H9 (cell line): Measurements from ENCODE around the gene LRRC36. TPM values are rescaled to one million over a fixed set of nuclear protein-coding genes. Genes with fewer than 3 reads are reported as not detected.
"Not testable (repeated sequence)": the region's sequence is repeated elsewhere in the genome, so short reads cannot be mapped to it uniquely, and the experiment has no call there.

Experiments
- DNase-seq: peaks from one replicate; pipeline ENCODE4 v3.0.0-alpha.2; 2017
- H2AFZ ChIP-seq: one replicate; pipeline ENCODE4 v1.6.1; 2013; ENCODE audit warnings: mild to moderate bottlenecking, low read length, control low read depth, moderate library complexity
- H2AK5ac ChIP-seq: 2 replicates; pipeline ENCODE4 v1.6.1; 2013; ENCODE audit warnings: low read length, control low read depth, mixed read lengths; ENCODE audit not compliant: insufficient read length
- H2BK120ac ChIP-seq: one replicate; pipeline ENCODE4 v1.6.1; 2013; ENCODE audit warnings: low read depth, mild to moderate bottlenecking, low read length, control low read depth, inconsistent platforms; ENCODE audit not compliant: poor library complexity, severe bottlenecking
- H2BK12ac ChIP-seq: 2 replicates; pipeline ENCODE4 v1.6.1; 2013; ENCODE audit warnings: low read length, control low read depth, mixed read lengths, low read depth; ENCODE audit not compliant: insufficient read length
- H2BK15ac ChIP-seq: 2 replicates; pipeline ENCODE4 v1.6.1; 2013; ENCODE audit warnings: low read depth, low read length, control low read depth
- H2BK20ac ChIP-seq: one replicate; pipeline ENCODE4 v1.6.1; 2013; ENCODE audit warnings: low read depth, mild to moderate bottlenecking, low read length, control low read depth, inconsistent platforms; ENCODE audit not compliant: poor library complexity, severe bottlenecking
- H2BK5ac ChIP-seq: 2 replicates; pipeline ENCODE4 v1.6.1; 2013; ENCODE audit warnings: low read length, control low read depth, mixed read lengths; ENCODE audit not compliant: insufficient read length
- H3K14ac ChIP-seq: 2 replicates; pipeline ENCODE4 v1.6.1; 2013; ENCODE audit warnings: low read length, control low read depth; ENCODE audit not compliant: insufficient read depth
- H3K18ac ChIP-seq: 2 replicates; pipeline ENCODE4 v1.6.1; 2013; ENCODE audit warnings: low read depth, mild to moderate bottlenecking, mixed read lengths, low read length, control low read depth; ENCODE audit not compliant: insufficient read length
- H3K23ac ChIP-seq: 2 replicates; pipeline ENCODE4 v1.6.1; 2013; ENCODE audit warnings: low read length, control low read depth, mixed read lengths, low read depth; ENCODE audit not compliant: insufficient read length
- H3K23me2 ChIP-seq: 2 replicates; pipeline ENCODE4 v1.6.1; 2013; ENCODE audit warnings: low read depth, mild to moderate bottlenecking, mixed read lengths, low read length, control low read depth; ENCODE audit not compliant: insufficient read length, poor library complexity, severe bottlenecking
- H3K27ac ChIP-seq: 2 replicates; pipeline ENCODE4 v1.5.1; 2013; ENCODE audit warnings: low read length, control low read depth, mixed read lengths, low read depth; ENCODE audit not compliant: insufficient read length
- H3K27me3 ChIP-seq: 2 replicates; pipeline ENCODE4 v1.6.1; 2013; ENCODE audit warnings: low read length, control low read depth, inconsistent platforms; ENCODE audit not compliant: insufficient read depth
- H3K4ac ChIP-seq: 2 replicates; pipeline ENCODE4 v1.6.1; 2013; ENCODE audit warnings: low read depth, mild to moderate bottlenecking, control low read depth, inconsistent platforms, low read length, moderate library complexity
- H3K4me1 ChIP-seq: 2 replicates; pipeline ENCODE4 v1.6.1; 2013; ENCODE audit warnings: low read length, control low read depth, inconsistent platforms; ENCODE audit not compliant: insufficient read depth
- H3K4me2 ChIP-seq: 2 replicates; pipeline ENCODE4 v1.6.1; 2013; ENCODE audit warnings: low read length, control low read depth, mixed read lengths; ENCODE audit not compliant: insufficient read length, insufficient read depth
- H3K56ac ChIP-seq: 2 replicates; pipeline ENCODE4 v1.6.1; 2013; ENCODE audit warnings: low read depth, mild to moderate bottlenecking, mixed read lengths, low read length, control low read depth; ENCODE audit not compliant: insufficient read length
- H3K79me1 ChIP-seq: 2 replicates; pipeline ENCODE4 v1.6.1; 2013; ENCODE audit warnings: low read depth, mild to moderate bottlenecking, moderate library complexity, low read length, control low read depth, inconsistent platforms; ENCODE audit not compliant: insufficient read depth, poor library complexity, severe bottlenecking
- H3K79me2 ChIP-seq: 2 replicates; pipeline ENCODE4 v1.6.1; 2013; ENCODE audit warnings: low read length, control low read depth, inconsistent platforms; ENCODE audit not compliant: insufficient read depth
- H3K9ac ChIP-seq: 2 replicates; pipeline ENCODE4 v1.6.1; 2013; ENCODE audit warnings: low read length, control low read depth, mixed read lengths; ENCODE audit not compliant: insufficient read length; ENCODE audit errors: extremely low read depth
- H3K9me3 ChIP-seq: one replicate; pipeline ENCODE4 v1.6.1; 2013; ENCODE audit warnings: low read depth, low read length, inconsistent platforms; ENCODE audit not compliant: control insufficient read depth
- H3T11ph ChIP-seq: one replicate; pipeline ENCODE4 v1.6.1; 2013; ENCODE audit warnings: mild to moderate bottlenecking, low read length, control low read depth, inconsistent platforms
- H4K20me1 ChIP-seq: one replicate; pipeline ENCODE4 v1.6.1; 2013; ENCODE audit not compliant: control insufficient read depth, insufficient read length, insufficient read depth
- H4K5ac ChIP-seq: 2 replicates; pipeline ENCODE4 v1.6.1; 2013; ENCODE audit warnings: low read depth, mild to moderate bottlenecking, mixed read lengths, low read length, control low read depth; ENCODE audit not compliant: insufficient read length
- H4K8ac ChIP-seq: replicated peaks from 2 replicates; pipeline ENCODE4 v1.6.1; 2013; ENCODE audit warnings: low read length, control low read depth, mixed read lengths, low read depth; ENCODE audit not compliant: insufficient read length
- H4K91ac ChIP-seq: 2 replicates; pipeline ENCODE4 v1.6.1; 2013; ENCODE audit warnings: low read depth, mild to moderate bottlenecking, moderate library complexity, mixed read lengths, low read length, control low read depth; ENCODE audit not compliant: insufficient read length
- H3K27ac Mint-ChIP-seq, 3 experiments: 2 replicates in 2 of 3; 3 replicates in 1 of 3; pipeline ENCODE4 v1.8.0; 2020 to 2021; ENCODE audit warnings: mixed read lengths in 3 of 3, mild to moderate bottlenecking in 1 of 3, moderate library complexity in 1 of 3
- H3K27me3 Mint-ChIP-seq: 2 replicates; pipeline ENCODE4 v1.8.0; 2021; ENCODE audit warnings: low read depth, mild to moderate bottlenecking, moderate library complexity, mixed read lengths
- H3K36me3 Mint-ChIP-seq, 3 experiments: 2 replicates in 2 of 3; 3 replicates in 1 of 3; pipeline ENCODE4 v1.8.0; 2020 to 2021; ENCODE audit warnings: low read depth in 3 of 3, mixed read lengths in 3 of 3; ENCODE audit not compliant: insufficient read depth in 1 of 3
- H3K4me1 Mint-ChIP-seq, 2 experiments: 2 replicates each; pipeline ENCODE4 v1.8.0; 2020; ENCODE audit warnings: mixed read lengths in 2 of 2
- H3K4me3 Mint-ChIP-seq, 2 experiments: 2 replicates in 1 of 2; 3 replicates in 1 of 2; pipeline ENCODE4 v1.8.0; 2020 to 2021; ENCODE audit warnings: mild to moderate bottlenecking in 2 of 2, mixed read lengths in 2 of 2, moderate library complexity in 1 of 2
- H3K9me3 Mint-ChIP-seq, 2 experiments: 2 replicates in 1 of 2; 3 replicates in 1 of 2; pipeline ENCODE4 v1.8.0; 2020; ENCODE audit warnings: mild to moderate bottlenecking in 2 of 2, mixed read lengths in 2 of 2, moderate library complexity in 1 of 2
- CTCF ChIP-seq: fragments of 200-600 bp; sonication (generic); conservative IDR thresholded peaks from 3 replicates; pipeline ENCODE4 v1.8.0; 2021; ENCODE audit warnings: antibody characterized with exemption, mild to moderate bottlenecking
- WGBS: extraction: QIAGEN DNeasy Blood & Tissue Kit; methylation state at CpG from one replicate; pipeline ENCODE4 v1.1.7; 2013; ENCODE audit warnings: missing lambda C conversion rate, low lambda C conversion rate, mixed read lengths; ENCODE audit not compliant: insufficient read length; ENCODE audit errors: extremely low coverage; 5-methylcytosine and 5-hydroxymethylcytosine counted together
- total RNA-seq: library from RNA; stranded (reverse); gene quantifications from 2 replicates; pipeline ENCODE4 v1.2.1, GENCODE V29; 2021

Gene LRRC36
- total RNA-seq, 1 experiment from 2014 or later, result not detected

- no peak overlapping the region for H2BK20ac ChIP-seq
- H3T11ph ChIP-seq, result no peak overlapping the region
- H4K8ac ChIP-seq, result no peak overlapping the region
- H3K4me2 ChIP-seq, result no peak overlapping the region
- no peaks in the 10 kb centered on the region; the same call in 1 of the 2 replicates for H3K27me3 ChIP-seq
- no peak overlapping the region for H4K91ac ChIP-seq
- no peak overlapping the region for H2BK5ac ChIP-seq
- no peak overlapping the region for H3K14ac ChIP-seq
- Mint-ChIP-seq H3K27ac (no peak overlapping the region), H3K4me1 (no peaks in the 10 kb centered on the region), H3K9me3 (no peaks in the 10 kb centered on the region), H3K4me3 (no peak overlapping the region), H3K27me3 (peaks cover 13% of the 10 kb centered on the region), H3K36me3 (no peaks in the 10 kb centered on the region)
- H3K18ac ChIP-seq, result no peak overlapping the region
- no peak overlapping the region for H3K23ac ChIP-seq
- no peak overlapping the region for H2AFZ ChIP-seq
- no peak overlapping the region for H2BK120ac ChIP-seq
- no peak overlapping the region for H3K4ac ChIP-seq
- no peak overlapping the region for H2AK5ac ChIP-seq
- H3K27ac ChIP-seq, result no peak overlapping the region
- TF ChIP-seq CTCF, result peak; percentile 60
- H3K9me3 ChIP-seq, result no peaks in the 10 kb centered on the region
- H3K79me2 ChIP-seq, result no peaks in the 10 kb centered on the region
- H4K5ac ChIP-seq, result no peak overlapping the region
- H2BK15ac ChIP-seq, result no peak overlapping the region
- no peaks in the 10 kb centered on the region for H4K20me1 ChIP-seq
- no peak overlapping the region for H3K9ac ChIP-seq
- no peak overlapping the region for H2BK12ac ChIP-seq
- no peaks in the 10 kb centered on the region for H3K23me2 ChIP-seq
- no peaks in the 10 kb centered on the region for H3K4me1 ChIP-seq
- no peaks in the 10 kb centered on the region for H3K79me1 ChIP-seq
- no peak for DNase-seq
- no peak overlapping the region for H3K56ac ChIP-seq
These were observed 46.0 kb downstream of the LRRC36 start for GRCh38 chr16:67372664-67373063.

- not testable (repeated sequence) for H2AK5ac ChIP-seq, H3K4me3 Mint-ChIP-seq, H3K23me2 ChIP-seq, H3K4ac ChIP-seq, H2BK15ac ChIP-seq, H2BK20ac ChIP-seq, H2BK12ac ChIP-seq, H3K9me3 Mint-ChIP-seq, H3K4me1 ChIP-seq, H3K4me2 ChIP-seq, H4K91ac ChIP-seq, H3K9ac ChIP-seq, H3T11ph ChIP-seq, H3K79me2 ChIP-seq, H2BK120ac ChIP-seq, H4K5ac ChIP-seq, H3K27ac ChIP-seq, H2AFZ ChIP-seq, H3K27me3 ChIP-seq, H3K14ac ChIP-seq, H4K20me1 ChIP-seq, H4K8ac ChIP-seq, H3K79me1 ChIP-seq, DNase-seq, H3K9me3 ChIP-seq, H3K4me1 Mint-ChIP-seq, H3K23ac ChIP-seq, H3K36me3 Mint-ChIP-seq, H3K18ac ChIP-seq, H3K27ac Mint-ChIP-seq, H3K56ac ChIP-seq, H2BK5ac ChIP-seq
- WGBS, result no CpG with 5 or more reads among the region's 11 CpGs
- H3K27me3 Mint-ChIP-seq, result peaks cover 17% of the 10 kb centered on the region
These were observed 49.4 kb downstream of the LRRC36 start for GRCh38 chr16:67376012-67376411.
